Measurements from ENCODE around the gene OR4D2.
A peak's percentile ranks its signal among the peaks of the same experiment; 100 is the strongest.
"Not testable (repeated sequence)": the region's sequence is repeated elsewhere in the genome, so short reads cannot be mapped to it uniquely, and the experiment has no call there.

The OR4D2 gene

GRCh38 chr17:58136669-58137279, 30.0 kb upstream of the OR4D2 start:
- peak; percentile 56 for TF ChIP-seq CTCF (IDR thresholded peaks at IDR 0.05; ENCODE audit: insufficient read depth, low read depth, low read length, missing control alignments)
- no peak overlapping the region for H3K4me3 ChIP-seq (ENCODE audit: low read length)

GRCh38 chr17:58141505-58141904, 25.3 kb upstream of the OR4D2 start:
- no peak overlapping the region for H3K4me3 ChIP-seq (ENCODE audit: low read length)
- no peak for DNase-seq (ENCODE audit: low read depth)
- TF ChIP-seq CTCF (IDR thresholded peaks at IDR 0.05; ENCODE audit: insufficient read depth, low read depth, low read length, missing control alignments) = no peak

More at GRCh38 chr17:58136669-58137279, 30.0 kb upstream of the OR4D2 start:
- DNase-seq (ENCODE audit: low read depth) = peak; percentile 37

GRCh38 chr17:58143335-58143734, 23.4 kb upstream of the OR4D2 start:
- H3K4me3 ChIP-seq (ENCODE audit: low read length); DNase-seq (ENCODE audit: low read depth): not testable (repeated sequence)

- no peak for DNase-seq (ENCODE audit: low read depth)
- no peak for TF ChIP-seq CTCF (IDR thresholded peaks at IDR 0.05; ENCODE audit: insufficient read depth, low read depth, low read length, missing control alignments)
- no peak overlapping the region for H3K4me3 ChIP-seq (ENCODE audit: low read length)
These were observed 22.0 kb upstream of the OR4D2 start for GRCh38 chr17:58144801-58145200.

- DNase-seq (ENCODE audit: low read depth) = no peak
- H3K4me3 ChIP-seq (ENCODE audit: low read length) = no peak within 1 kb of the TSS
- no peak for TF ChIP-seq CTCF (IDR thresholded peaks at IDR 0.05; ENCODE audit: insufficient read depth, low read depth, low read length, missing control alignments)
These were observed 18.8 kb upstream of the OR4D2 start, which contains the start of gene OR4D1 for GRCh38 chr17:58147930-58148434. TSS of gene OR4D1 (plus strand) at chr17:58148384. CDS start at chr17:58155154, 6,770 bp downstream.

GRCh38 chr17:58148609-58149008, 18.2 kb upstream of the OR4D2 start:
- H3K4me3 ChIP-seq (ENCODE audit: low read length) = no peak overlapping the region
- no peak for DNase-seq (ENCODE audit: low read depth)
- no peak for TF ChIP-seq CTCF (IDR thresholded peaks at IDR 0.05; ENCODE audit: insufficient read depth, low read depth, low read length, missing control alignments)

- no peak for DNase-seq (ENCODE audit: low read depth)
- H3K4me3 ChIP-seq (ENCODE audit: low read length) = no peak overlapping the region
- no peak for TF ChIP-seq CTCF (IDR thresholded peaks at IDR 0.05; ENCODE audit: insufficient read depth, low read depth, low read length, missing control alignments)
These were observed 16.4 kb upstream of the OR4D2 start for GRCh38 chr17:58150394-58150793.

Data from epithelial cell of esophagus (primary cell).